Stimulated activated CD4-positive, alpha-beta T cell treated with anti-CD3 and anti-CD28 coated beads, Interleukin-2, amount 100 ng/mL, for 48 hours (primary cell): ENCODE data around the gene DNAH1.
A peak's percentile ranks its signal among the peaks of the same experiment; 100 is the strongest.

Experiments used
- DNase-seq, 2 donors: peaks; one replicate each; pipeline ENCODE4 v3.0.0-alpha.2; 2020

The DNAH1 gene

GRCh38 chr3:52361454-52361853 lies 45.3 kb downstream of the DNAH1 start:
- no peak for DNase-seq

DNA sequence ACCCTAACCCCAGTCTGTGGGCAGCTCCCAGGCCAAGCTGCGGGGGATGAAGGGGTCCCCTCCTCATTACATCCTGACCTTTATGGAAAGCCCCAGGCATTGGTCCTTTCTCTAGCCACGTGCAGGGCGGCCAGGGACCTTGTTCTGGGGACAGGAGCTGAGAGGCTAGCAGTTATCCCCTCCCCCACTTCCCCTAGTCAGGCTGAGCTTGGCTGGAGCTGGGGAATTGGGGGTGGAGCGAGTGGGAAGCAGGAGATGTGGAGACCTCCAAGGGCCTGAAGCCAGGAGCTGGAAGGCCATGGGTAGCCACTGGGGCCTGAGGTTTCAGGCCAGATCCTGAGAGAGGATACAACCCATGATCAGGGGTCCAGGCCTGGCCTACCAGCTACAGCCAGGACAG lies 45.8 kb downstream of the DNAH1 start:
- no peak for DNase-seq

GRCh38 chr3:52364322-52365035 lies 48.4 kb downstream of the DNAH1 start:
- DNase-seq: no peak

- no peak for DNase-seq
These were observed 50.4 kb downstream of the DNAH1 start for GRCh38 chr3:52366527-52366926.

DNA sequence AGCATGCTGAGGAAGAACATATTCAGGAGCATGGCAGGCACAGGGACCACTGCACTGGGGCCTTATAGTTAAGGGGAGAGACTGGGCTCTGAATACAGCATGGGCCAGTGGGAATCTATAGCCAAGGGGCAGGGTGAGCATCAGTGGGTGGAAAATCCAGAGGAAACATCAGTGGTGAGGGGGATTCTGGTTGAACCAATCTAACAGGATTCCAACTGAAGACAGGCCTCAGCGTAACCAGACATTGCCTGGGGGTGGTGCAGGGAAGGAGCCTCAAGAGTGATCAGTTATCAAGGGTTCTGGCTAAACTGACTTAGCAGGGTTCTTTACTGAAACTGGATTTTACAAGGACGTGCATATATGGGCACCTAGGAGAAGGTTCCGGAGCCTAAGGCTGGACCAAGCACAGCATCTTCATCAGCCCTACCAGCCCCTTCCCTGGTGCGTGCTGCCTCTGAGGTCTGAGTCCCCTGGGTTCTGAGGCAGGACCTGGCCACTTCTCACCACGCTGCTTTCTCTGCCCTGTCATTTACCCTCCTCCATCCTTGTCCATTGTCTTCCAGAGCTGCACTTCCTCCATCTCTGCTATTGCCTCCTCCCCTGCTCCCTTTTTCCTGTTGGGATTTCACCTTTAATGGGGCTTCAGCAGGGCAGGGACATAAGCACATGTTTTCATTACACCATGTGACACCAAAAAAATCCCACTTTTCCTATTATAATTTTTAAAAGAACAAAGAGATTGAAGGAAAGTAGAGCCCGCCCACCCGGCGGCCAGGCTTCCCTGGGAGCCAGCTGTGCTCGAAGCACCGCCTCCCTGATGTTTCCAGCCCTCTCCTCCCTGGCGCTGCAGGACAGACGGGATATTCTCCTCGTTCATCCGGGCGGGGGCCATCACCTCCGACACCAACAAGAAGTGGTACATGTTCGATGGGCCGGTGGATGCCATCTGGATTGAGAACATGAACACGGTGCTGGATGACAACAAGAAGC lies 52.1 kb downstream of the DNAH1 start:
- DNase-seq: no peak

GRCh38 chr3:52370531-52370930 lies 54.4 kb downstream of the DNAH1 start:
- DNase-seq: no peak

DNA sequence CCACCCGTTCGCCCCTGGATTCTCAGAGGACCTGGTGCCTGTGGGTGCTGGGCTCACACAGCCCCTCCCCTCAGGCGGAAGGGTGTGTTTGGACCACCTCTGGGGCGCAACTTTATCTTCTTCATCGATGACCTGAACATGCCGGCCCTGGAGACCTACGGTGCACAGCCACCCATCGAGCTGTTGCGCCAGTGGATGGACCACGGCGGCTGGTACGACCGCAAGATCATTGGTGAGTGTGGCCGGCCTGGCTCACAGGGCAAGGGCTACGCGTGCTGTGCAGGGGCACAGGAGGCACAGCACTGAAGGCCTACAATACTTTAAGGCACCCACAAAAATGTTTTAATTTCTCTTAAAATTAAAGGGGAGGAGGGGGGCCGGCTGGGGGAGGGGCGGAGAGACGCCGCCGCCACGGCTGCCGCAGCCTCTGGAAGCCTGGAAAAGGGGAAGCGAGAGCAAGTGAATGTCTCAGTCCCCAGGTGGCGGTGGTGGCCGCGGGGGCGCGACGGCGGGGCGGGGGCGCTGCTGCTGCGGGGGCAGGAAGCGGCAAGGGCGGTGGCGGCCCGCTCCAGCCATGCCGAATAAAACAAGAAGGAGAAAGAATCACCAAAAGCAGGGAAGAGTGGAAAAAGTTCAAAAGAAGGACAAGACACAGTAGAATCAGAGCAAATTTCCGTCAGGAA lies 56.8 kb downstream of the DNAH1 start:
- DNase-seq: no peak

DNA sequence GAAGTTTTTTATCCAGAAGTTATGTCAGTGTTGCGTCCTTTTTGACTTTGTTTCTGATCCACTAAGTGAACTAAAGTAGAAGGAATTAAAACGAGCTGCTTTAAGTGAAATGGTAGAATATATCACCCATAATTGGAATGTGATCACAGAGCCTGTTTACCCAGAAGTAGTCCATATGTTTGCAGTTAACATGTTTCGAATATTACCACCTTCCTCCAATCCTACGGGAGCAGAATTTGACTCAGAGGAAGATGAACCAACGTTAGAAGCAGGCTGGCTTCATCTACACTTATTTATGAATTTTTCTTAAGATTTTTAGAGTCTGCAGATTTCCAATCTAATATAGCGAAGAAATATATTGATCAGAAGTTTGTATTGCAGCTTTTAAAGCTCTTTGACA lies 57.6 kb downstream of the DNAH1 start:
- no peak for DNase-seq

- DNase-seq: no peak
These were observed 58.1 kb downstream of the DNAH1 start for GRCh38 chr3:52374173-52374572.

DNA sequence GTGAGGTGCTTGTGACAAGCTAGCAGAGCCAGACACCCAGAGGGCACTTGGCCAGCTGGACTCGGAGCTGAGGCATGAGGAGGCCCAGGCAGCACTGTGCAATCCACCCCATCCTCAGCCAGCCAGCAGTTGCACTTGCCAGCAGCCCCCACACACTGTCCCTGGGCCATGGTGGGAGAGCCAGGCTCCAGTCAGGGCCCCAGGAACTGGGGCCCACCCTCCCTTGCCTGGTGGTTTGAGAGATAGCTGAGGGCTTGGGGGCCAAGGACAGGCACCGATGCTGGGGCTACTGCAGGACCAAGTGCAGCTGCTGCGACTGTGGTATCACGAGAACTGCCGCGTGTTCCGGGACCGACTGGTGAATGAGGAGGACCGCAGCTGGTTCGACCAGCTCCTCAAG lies 63.5 kb downstream of the DNAH1 start:
- no peak for DNase-seq

DNA sequence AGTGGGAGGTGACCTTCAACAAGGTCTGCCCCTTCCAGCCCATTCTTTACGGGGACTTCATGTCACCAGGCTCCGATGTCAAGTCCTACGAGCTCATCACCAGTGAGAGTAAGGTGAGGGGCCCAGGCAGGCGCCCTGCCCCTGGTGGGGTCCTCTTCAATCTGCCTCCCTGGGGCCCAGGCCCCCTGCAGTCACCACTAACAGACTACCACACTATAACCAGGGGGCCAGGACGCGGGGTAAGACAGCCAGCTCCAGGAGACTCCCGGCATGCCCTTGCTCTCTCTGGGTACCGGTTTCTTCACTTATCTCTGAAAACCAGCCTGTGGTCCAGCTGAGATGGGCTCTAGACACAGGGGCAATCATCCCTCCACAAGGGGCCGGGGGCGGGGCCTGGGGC lies 63.9 kb downstream of the DNAH1 start:
- no peak for DNase-seq

GRCh38 chr3:52381623-52382022 lies 65.5 kb downstream of the DNAH1 start:
- no peak for DNase-seq

- no peak for DNase-seq
These were observed 67.3 kb downstream of the DNAH1 start for GRCh38 chr3:52383446-52383845.

DNA sequence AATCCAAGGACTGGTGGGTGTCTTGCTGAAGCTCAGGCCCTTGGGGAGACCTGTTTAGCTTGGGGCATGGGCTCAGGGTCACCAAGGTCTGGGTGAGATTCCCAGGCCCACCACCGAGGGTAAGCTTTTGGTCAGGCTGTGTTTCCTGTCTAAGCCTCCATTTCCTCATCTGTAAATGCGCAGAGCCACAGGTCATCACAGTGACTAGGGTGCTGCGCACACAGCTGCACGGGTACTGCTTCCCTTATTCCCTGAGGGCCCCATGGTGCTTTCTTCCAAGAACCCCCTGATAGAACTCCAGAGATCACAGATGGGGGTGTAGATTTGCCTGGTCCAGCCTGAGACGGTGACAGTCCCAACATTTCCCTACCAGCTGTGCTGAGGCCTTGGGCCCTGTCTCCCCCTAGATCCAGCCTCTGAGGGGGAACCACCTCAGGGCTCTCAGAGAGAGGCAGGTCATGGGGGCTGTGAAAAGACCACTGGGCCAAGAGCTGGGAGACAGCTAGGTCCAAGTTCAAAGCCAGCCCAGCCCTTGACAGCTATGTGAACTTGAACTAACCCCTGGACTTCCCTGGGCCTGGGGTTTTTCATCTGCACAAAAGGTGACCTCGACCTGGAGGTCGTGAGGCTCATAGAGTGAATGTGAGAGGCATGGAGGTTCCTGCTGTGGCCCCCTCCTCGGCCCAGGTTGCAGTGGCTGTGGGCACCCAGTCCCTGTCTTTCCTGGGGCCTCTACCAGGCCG lies 68.1 kb downstream of the DNAH1 start:
- no peak for DNase-seq

GRCh38 chr3:52385157-52385556 lies 69.0 kb downstream of the DNAH1 start:
- peak in 1 of 2 donors; percentile 17 for DNase-seq

DNA sequence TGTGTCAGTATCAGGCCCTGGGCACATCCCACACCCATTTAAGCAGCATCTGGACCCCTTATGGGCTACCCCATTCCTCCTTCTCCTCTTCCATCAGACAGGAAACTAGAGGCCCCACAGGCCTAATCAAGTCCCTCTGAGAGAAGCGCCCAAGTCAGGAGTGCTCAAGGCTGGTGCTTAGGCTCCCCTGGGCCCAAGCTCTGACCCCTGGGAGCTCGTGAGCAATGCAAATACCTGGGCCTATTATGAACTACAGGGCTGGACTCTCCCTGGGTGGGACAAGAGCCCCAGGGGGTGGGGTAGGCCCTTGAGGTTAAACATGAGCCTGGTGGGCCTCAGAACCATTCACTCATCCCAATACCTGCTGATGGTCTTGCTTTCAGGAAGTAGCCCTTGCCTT lies 71.4 kb downstream of the DNAH1 start:
- no peak for DNase-seq

- DNase-seq: no peak
These were observed 72.3 kb downstream of the DNAH1 start for GRCh38 chr3:52388348-52388821.

DNA sequence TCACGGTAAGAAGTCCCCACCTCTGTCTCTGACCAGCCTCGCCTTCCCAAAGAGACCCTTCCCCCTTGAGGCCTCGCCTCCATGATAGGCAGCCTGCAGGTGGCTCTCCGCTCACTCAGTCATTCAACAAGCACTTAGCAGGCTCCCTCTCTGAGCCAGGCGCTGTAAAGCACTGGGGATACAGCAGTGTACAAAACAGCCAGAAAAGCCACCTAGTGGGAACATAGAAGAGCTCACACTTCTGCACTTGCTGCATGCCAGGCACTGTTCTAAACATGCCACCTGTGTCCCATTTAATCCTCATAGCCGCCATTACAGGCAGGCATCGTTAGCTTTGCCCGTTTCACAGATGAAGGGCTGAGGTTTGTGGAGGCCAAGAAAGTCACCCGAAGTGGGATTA lies 72.8 kb downstream of the DNAH1 start:
- DNase-seq: no peak

GRCh38 chr3:52391096-52391495 lies 75.0 kb downstream of the DNAH1 start:
- DNase-seq: no peak

- DNase-seq: no peak
These were observed 76.3 kb downstream of the DNAH1 start for GRCh38 chr3:52392216-52392930.

DNA sequence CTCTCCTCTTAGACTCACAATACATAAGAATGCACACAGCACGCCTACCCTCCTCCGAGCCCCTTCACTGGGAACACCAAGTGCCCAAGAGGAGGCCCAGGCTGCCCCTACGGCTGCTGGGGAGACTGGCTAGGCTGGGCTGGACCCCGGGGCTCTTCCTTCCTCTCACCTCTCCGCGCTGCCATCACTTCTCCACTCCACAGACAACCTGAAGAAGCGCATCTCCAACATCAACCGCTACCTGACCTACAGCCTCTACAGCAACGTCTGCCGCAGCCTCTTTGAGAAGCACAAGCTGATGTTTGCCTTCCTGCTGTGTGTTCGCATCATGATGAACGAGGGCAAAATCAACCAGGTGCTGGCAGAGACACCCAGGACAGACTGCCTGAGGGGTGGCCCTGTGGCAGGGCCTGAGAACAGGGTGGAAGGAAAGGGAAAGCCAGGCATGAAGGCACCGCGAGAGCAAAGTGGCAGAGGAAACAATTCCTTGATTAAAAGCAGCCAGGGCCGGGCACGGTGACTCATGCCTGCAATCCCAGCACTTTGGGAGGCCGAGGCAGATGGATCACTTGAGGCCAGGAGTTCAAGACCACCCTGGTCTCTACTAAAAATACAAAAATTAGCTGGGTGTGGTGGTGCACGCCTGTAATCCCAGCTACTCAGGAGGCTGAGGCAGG lies 77.2 kb downstream of the DNAH1 start:
- DNase-seq: no peak
